HL-60 (cell line): Measurements from ENCODE around the gene HTD2.
A peak's percentile ranks its signal among the peaks of the same experiment; 100 is the strongest.

Source experiments
- DNase-seq, 2 experiments: peaks; one replicate each; pipeline ENCODE4 v3.0.0-alpha.2; 2010 to 2020; ENCODE audit warnings: low read depth in 1 of 2, low spot score in 1 of 2
- H3K27ac ChIP-seq: fragments of 250-450 bp; sonication (Bioruptor Pico); replicated peaks from 2 replicates; pipeline ENCODE4 v1.5.1; 2020; ENCODE audit warnings: mild to moderate bottlenecking, moderate library complexity
- H3K27me3 ChIP-seq: fragments of 250-450 bp; sonication (Bioruptor Pico); 2 replicates; pipeline ENCODE4 v1.5.1; 2021; ENCODE audit warnings: mild to moderate bottlenecking, moderate library complexity; ENCODE audit not compliant: insufficient read depth, poor library complexity, severe bottlenecking
- H3K4me3 ChIP-seq: replicated peaks from 2 replicates; pipeline ENCODE4 v1.5.1; 2011; ENCODE audit warnings: mild to moderate bottlenecking, control low read depth, low read length; ENCODE audit not compliant: insufficient read depth
- GABPA ChIP-seq: IDR thresholded peaks from 2 replicates; pipeline ENCODE4 v1.6.1; 2012; ENCODE audit warnings: low read depth
- POLR2AphosphoS5 ChIP-seq: IDR thresholded peaks from 2 replicates; pipeline ENCODE4 v1.6.1; 2012; ENCODE audit warnings: low read depth
- SPI1 ChIP-seq: IDR thresholded peaks from 2 replicates; pipeline ENCODE4 v1.6.1; 2012; ENCODE audit warnings: low read depth, mild to moderate bottlenecking, borderline replicate concordance
- TF ChIP-seq, protein P1 (sequence below): IDR thresholded peaks from one replicate; pipeline ENCODE4 v1.5.1; 2011; ENCODE audit warnings: low read length, control low read depth, inconsistent platforms; ENCODE audit not compliant: insufficient read depth
- TF ChIP-seq, protein P2 (sequence below): IDR thresholded peaks from 2 replicates; pipeline ENCODE4 v1.6.1; 2012; ENCODE audit warnings: low read depth; ENCODE audit not compliant: insufficient replicate concordance

The HTD2 gene

DNA sequence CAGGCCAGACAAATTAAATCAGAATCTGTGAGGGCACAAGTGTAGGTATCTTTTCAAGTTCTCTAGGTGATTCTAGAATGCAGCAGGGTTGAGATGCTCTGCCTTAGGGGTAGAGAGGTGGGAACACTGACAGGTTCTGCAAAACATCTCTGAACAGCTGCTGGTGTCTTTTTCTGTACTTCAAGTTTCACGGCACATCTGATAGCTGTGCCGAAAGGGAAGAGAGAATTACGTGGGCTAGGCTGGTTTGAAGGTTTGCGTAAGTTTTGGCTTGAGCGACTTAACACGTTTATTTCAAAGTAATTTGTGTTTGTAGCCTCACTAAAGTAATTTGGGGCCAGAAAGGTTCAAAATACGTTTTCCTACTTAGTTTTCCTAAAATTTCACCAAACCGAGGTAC is 48.9 kb downstream of the HTD2 start:
- DNase-seq, result peak; percentile 84 to 88

DNA sequence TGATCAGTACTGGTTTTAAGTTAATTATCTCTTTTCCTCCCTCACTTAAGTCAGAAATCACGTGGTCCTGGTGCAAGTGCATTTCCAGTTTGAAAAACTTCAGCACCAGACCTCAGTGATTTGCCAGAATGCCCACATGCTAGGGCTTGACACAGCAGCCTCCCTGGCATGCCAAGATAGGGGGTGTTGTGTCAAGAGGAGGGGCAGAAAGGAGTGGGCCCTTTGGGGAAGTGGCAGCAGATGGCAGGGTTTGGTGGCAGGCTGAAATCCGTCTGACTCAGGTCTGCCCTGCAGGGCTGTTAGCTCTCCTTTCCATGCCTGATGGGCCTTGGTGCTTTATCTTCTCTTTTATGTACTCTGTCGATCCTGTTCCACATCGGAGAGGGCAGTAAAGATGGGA is 49.7 kb downstream of the HTD2 start:
- Histone ChIP-seq H3K4me3 (no peak overlapping the region), H3K27me3 (no peaks in the 10 kb centered on the region), H3K27ac (peak overlapping the region; percentile 98)
- peak; percentile 87 for TF ChIP-seq POLR2AphosphoS5
- TF ChIP-seq, protein P1, sequence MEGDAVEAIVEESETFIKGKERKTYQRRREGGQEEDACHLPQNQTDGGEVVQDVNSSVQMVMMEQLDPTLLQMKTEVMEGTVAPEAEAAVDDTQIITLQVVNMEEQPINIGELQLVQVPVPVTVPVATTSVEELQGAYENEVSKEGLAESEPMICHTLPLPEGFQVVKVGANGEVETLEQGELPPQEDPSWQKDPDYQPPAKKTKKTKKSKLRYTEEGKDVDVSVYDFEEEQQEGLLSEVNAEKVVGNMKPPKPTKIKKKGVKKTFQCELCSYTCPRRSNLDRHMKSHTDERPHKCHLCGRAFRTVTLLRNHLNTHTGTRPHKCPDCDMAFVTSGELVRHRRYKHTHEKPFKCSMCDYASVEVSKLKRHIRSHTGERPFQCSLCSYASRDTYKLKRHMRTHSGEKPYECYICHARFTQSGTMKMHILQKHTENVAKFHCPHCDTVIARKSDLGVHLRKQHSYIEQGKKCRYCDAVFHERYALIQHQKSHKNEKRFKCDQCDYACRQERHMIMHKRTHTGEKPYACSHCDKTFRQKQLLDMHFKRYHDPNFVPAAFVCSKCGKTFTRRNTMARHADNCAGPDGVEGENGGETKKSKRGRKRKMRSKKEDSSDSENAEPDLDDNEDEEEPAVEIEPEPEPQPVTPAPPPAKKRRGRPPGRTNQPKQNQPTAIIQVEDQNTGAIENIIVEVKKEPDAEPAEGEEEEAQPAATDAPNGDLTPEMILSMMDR, result no peak
- peak; percentile 95 for TF ChIP-seq SPI1
- TF ChIP-seq GABPA, result no peak
- TF ChIP-seq, protein P2, sequence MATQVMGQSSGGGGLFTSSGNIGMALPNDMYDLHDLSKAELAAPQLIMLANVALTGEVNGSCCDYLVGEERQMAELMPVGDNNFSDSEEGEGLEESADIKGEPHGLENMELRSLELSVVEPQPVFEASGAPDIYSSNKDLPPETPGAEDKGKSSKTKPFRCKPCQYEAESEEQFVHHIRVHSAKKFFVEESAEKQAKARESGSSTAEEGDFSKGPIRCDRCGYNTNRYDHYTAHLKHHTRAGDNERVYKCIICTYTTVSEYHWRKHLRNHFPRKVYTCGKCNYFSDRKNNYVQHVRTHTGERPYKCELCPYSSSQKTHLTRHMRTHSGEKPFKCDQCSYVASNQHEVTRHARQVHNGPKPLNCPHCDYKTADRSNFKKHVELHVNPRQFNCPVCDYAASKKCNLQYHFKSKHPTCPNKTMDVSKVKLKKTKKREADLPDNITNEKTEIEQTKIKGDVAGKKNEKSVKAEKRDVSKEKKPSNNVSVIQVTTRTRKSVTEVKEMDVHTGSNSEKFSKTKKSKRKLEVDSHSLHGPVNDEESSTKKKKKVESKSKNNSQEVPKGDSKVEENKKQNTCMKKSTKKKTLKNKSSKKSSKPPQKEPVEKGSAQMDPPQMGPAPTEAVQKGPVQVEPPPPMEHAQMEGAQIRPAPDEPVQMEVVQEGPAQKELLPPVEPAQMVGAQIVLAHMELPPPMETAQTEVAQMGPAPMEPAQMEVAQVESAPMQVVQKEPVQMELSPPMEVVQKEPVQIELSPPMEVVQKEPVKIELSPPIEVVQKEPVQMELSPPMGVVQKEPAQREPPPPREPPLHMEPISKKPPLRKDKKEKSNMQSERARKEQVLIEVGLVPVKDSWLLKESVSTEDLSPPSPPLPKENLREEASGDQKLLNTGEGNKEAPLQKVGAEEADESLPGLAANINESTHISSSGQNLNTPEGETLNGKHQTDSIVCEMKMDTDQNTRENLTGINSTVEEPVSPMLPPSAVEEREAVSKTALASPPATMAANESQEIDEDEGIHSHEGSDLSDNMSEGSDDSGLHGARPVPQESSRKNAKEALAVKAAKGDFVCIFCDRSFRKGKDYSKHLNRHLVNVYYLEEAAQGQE, result peak; percentile 80
- peak; percentile 79 to 96 for DNase-seq

More for the DNA sequence above, 48.9 kb downstream of the HTD2 start:
- TF ChIP-seq GABPA (no peak), SPI1 (no peak), POLR2AphosphoS5 (no peak)
- TF ChIP-seq, protein P1, result no peak
- TF ChIP-seq, protein P2, result no peak
- Histone ChIP-seq H3K27me3 (no peaks in the 10 kb centered on the region), H3K27ac (peak overlapping the region; percentile 98), H3K4me3 (no peak overlapping the region)

DNA sequence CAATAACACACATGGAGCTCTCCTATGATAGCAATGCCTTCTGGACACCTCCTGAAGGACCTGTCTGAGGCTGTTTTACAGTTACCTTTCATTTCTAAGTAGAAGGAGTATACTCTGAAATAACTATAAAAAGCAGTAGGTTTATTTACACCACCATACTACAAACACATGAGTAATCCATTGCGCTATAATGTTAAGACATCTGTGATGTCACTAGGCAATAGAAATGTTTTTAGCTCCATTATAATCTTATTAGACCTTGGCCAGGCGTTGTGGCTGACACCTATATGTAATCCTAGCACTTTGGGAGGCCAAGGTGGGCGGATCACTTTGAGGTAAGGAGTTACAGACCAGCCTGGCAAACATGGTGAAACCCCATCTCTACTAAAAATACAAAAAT is 51.1 kb downstream of the HTD2 start:
- DNase-seq, result no peak
- peak overlapping the region; percentile 98 for H3K27ac ChIP-seq
- no peaks in the 10 kb centered on the region for H3K27me3 ChIP-seq
- TF ChIP-seq, protein P2, result no peak
- TF ChIP-seq POLR2AphosphoS5 (no peak), GABPA (no peak), SPI1 (no peak)
- TF ChIP-seq, protein P1, result no peak
- H3K4me3 ChIP-seq, result no peak overlapping the region
